22Rv1 (cell line): ENCODE data around the gene LEO1.

Source experiments
- ZFX ChIP-seq: fragments of 450-650 bp; IDR thresholded peaks from 2 replicates; pipeline ENCODE4 v1.6.1; 2017; ENCODE audit warnings: antibody characterized with exemption, borderline replicate concordance
- TF ChIP-seq, protein P1 (sequence below): fragments of 450-650 bp; IDR thresholded peaks from 2 replicates; pipeline ENCODE4 v1.5.1; 2017; ENCODE audit warnings: mild to moderate bottlenecking

DNA sequence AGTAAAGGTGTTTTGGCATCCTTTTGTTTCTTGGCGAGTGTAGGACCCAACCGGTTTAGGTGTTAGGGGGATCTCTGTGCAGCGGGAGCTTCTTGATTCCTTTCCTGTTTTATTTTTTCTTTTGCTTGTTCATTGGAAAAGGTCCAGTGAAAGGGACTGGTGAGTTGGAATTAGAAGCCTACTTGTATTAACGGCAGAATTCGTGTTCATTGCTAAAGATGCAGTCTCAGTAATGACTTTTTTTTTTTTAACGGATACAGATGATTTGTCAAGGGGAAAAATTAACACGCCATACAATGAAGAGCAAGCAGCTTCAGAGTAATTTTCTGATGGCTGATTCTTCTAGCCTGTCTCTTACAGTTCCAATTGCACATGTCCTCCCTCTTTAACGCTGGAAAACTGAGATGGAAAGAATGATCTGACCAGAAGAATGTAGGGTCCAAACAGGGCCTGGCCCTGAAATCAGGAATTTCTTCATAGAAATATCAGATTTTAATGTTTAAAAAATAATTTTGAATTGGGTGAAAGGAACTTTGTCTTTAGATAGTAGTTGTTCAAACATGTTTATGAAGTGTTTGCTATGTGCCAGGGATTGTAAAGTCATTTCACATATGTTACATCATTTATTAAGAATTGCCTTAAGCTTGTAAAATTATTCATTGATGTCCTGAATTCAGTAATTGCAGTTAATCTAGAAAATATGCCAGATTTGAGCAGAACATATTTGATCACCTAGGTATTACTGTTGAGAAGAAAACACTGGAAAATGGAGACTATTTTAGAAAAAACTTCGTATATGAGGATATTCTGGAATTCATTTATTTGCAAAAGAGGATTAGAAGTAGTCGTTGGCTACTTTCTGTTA lies 48.9 kb upstream of the LEO1 start:
- TF ChIP-seq, protein P1, sequence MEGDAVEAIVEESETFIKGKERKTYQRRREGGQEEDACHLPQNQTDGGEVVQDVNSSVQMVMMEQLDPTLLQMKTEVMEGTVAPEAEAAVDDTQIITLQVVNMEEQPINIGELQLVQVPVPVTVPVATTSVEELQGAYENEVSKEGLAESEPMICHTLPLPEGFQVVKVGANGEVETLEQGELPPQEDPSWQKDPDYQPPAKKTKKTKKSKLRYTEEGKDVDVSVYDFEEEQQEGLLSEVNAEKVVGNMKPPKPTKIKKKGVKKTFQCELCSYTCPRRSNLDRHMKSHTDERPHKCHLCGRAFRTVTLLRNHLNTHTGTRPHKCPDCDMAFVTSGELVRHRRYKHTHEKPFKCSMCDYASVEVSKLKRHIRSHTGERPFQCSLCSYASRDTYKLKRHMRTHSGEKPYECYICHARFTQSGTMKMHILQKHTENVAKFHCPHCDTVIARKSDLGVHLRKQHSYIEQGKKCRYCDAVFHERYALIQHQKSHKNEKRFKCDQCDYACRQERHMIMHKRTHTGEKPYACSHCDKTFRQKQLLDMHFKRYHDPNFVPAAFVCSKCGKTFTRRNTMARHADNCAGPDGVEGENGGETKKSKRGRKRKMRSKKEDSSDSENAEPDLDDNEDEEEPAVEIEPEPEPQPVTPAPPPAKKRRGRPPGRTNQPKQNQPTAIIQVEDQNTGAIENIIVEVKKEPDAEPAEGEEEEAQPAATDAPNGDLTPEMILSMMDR = no peak
- no peak for TF ChIP-seq ZFX
